Measurements from ENCODE around the gene C4orf36.

The C4orf36 gene

GRCh38 chr4:86891762-86892635 is at the start of gene C4orf36:
Gene C4orf36, minus strand, starts transcription at chr4:86892422. Its CDS starts 902 bp downstream, at chr4:86891520.
- peak; percentile 75 for DNase-seq (ENCODE audit: low spot score)

GRCh38 chr4:86940920-86941460 is 48.8 kb upstream of the C4orf36 start:
- no peak for DNase-seq (ENCODE audit: low spot score)

GRCh38 chr4:86939729-86940575 is 47.7 kb upstream of the C4orf36 start:
- no peak for DNase-seq (ENCODE audit: low spot score)

GRCh38 chr4:86938771-86939520 is 46.7 kb upstream of the C4orf36 start:
- DNase-seq (ENCODE audit: low spot score), result no peak

- DNase-seq (ENCODE audit: low spot score), result peak; percentile 93
Measured at GRCh38 chr4:86935853-86936733, 43.9 kb upstream of the C4orf36 start.

- no peak for DNase-seq (ENCODE audit: low spot score)
Measured at GRCh38 chr4:86935566-86935852, 43.3 kb upstream of the C4orf36 start.

- DNase-seq (ENCODE audit: low spot score), result peak; percentile 96
Measured at GRCh38 chr4:86934771-86935565, 42.7 kb upstream of the C4orf36 start, which contains the start of gene AFF1. Gene AFF1, plus strand, starts transcription at chr4:86935011. Its CDS starts 13,523 bp downstream, at chr4:86948534.

GRCh38 chr4:86934147-86934770 is 42.0 kb upstream of the C4orf36 start:
- DNase-seq (ENCODE audit: low spot score), result peak; percentile 43

- no peak for DNase-seq (ENCODE audit: low spot score)
Measured at GRCh38 chr4:86928400-86929255, 36.4 kb upstream of the C4orf36 start.

GRCh38 chr4:86927843-86928395 is 35.7 kb upstream of the C4orf36 start:
- peak; percentile 70 for DNase-seq (ENCODE audit: low spot score)

- no peak for DNase-seq (ENCODE audit: low spot score)
Measured at GRCh38 chr4:86926435-86927086, 34.3 kb upstream of the C4orf36 start.

- peak; percentile 72 for DNase-seq (ENCODE audit: low spot score)
Measured at GRCh38 chr4:86924811-86925210, 32.6 kb upstream of the C4orf36 start.

GRCh38 chr4:86921608-86922252 is 29.5 kb upstream of the C4orf36 start:
- no peak for DNase-seq (ENCODE audit: low spot score)

- no peak for DNase-seq (ENCODE audit: low spot score)
Measured at GRCh38 chr4:86919561-86920223, 27.5 kb upstream of the C4orf36 start.

GRCh38 chr4:86918539-86919072 is 26.4 kb upstream of the C4orf36 start:
- no peak for DNase-seq (ENCODE audit: low spot score)

Measured in RKO (cell line).